DND-41 (cell line): ENCODE results near the gene SHPK.
"Not testable (repeated sequence)": the region's sequence is repeated elsewhere in the genome, so short reads cannot be mapped to it uniquely, and the experiment has no call there.

Source experiments
- ATAC-seq: fragments of 200-7000 bp; cut with Tn5 transposase; 3 replicates; pipeline ENCODE4 v1.9.1; 2021; ENCODE audit warnings: low read depth; ENCODE audit not compliant: insufficient read depth
- DNase-seq: peaks from one replicate; pipeline ENCODE4 v3.0.0-alpha.2; 2020
- H2AFZ ChIP-seq: 2 replicates; pipeline ENCODE4 v1.6.0; 2012; ENCODE audit warnings: low read depth, low read length
- H3K27ac ChIP-seq: 2 replicates; pipeline ENCODE4 v1.5.1; 2012; ENCODE audit warnings: low read length, inconsistent platforms
- H3K27me3 ChIP-seq: fragments of 200-600 bp; sonication (generic); 2 replicates; pipeline ENCODE4 v1.6.0; 2012; ENCODE audit warnings: low read length, mild to moderate bottlenecking, inconsistent platforms; ENCODE audit not compliant: insufficient read depth, poor library complexity
- H3K36me3 ChIP-seq: 2 replicates; pipeline ENCODE4 v1.5.1; 2012; ENCODE audit warnings: low read length, inconsistent platforms; ENCODE audit not compliant: insufficient read depth
- H3K4me1 ChIP-seq: 2 replicates; pipeline ENCODE4 v1.5.1; 2012; ENCODE audit warnings: mild to moderate bottlenecking, low read length; ENCODE audit not compliant: insufficient read depth
- H3K4me2 ChIP-seq: 2 replicates; pipeline ENCODE4 v1.6.0; 2012; ENCODE audit warnings: mild to moderate bottlenecking, moderate library complexity, low read length, inconsistent platforms; ENCODE audit not compliant: insufficient read depth
- H3K4me3 ChIP-seq, 2 experiments: fragments of 200-600 bp in 1 of 2; shearing (Covaris generic) in 1 of 2; 2 replicates each; pipeline ENCODE4 v1.5.1; 2012 to 2016; ENCODE audit warnings: inconsistent platforms in 2 of 2, low read length in 2 of 2, mild to moderate bottlenecking in 2 of 2, low read depth in 1 of 2, moderate library complexity in 1 of 2
- H3K79me2 ChIP-seq: 2 replicates; pipeline ENCODE4 v1.6.0; 2012; ENCODE audit warnings: low read length, inconsistent platforms; ENCODE audit not compliant: insufficient read depth
- H3K9ac ChIP-seq: 2 replicates; pipeline ENCODE4 v1.6.0; 2012; ENCODE audit warnings: low read depth, mild to moderate bottlenecking, inconsistent platforms, low read length, moderate library complexity
- H3K9me3 ChIP-seq: 2 replicates; pipeline ENCODE4 v1.5.1; 2012; ENCODE audit warnings: low read length, moderate library complexity, mild to moderate bottlenecking, inconsistent platforms; ENCODE audit not compliant: insufficient read depth, severe bottlenecking
- H4K20me1 ChIP-seq: 2 replicates; pipeline ENCODE4 v1.6.0; 2012; ENCODE audit warnings: low read length; ENCODE audit not compliant: insufficient read depth
- CTCF ChIP-seq: IDR thresholded peaks from 2 replicates; pipeline ENCODE4 v1.5.1; 2012; ENCODE audit warnings: borderline replicate concordance, low read length, moderate library complexity, mild to moderate bottlenecking; ENCODE audit not compliant: poor library complexity, severe bottlenecking; ENCODE audit errors: extremely low read depth
- EZH2 ChIP-seq: IDR thresholded peaks from 3 replicates; pipeline ENCODE4 v1.6.1; 2012; ENCODE audit warnings: borderline replicate concordance, low read depth, mild to moderate bottlenecking, moderate library complexity, low read length, inconsistent platforms; ENCODE audit not compliant: severe bottlenecking

SHPK gene

GRCh38 chr17:3583456-3583855 lies 52.6 kb downstream of the SHPK start:
- no peak for DNase-seq
- Histone ChIP-seq H3K4me3 (no peak overlapping the region), H3K79me2 (no peaks in the 10 kb centered on the region), H3K27me3 (no peaks in the 10 kb centered on the region), H3K4me2 (no peak overlapping the region), H3K36me3 (0 out of 2 replicates have a peak, but pooled peaks cover 14% of the 10 kb centered on the region), H3K27ac (no peak overlapping the region), H3K9me3 (no peaks in the 10 kb centered on the region), H2AFZ (no peak overlapping the region), H3K4me1 (no peaks in the 10 kb centered on the region), H3K9ac (no peak overlapping the region), H4K20me1 (no peaks in the 10 kb centered on the region)
- TF ChIP-seq CTCF, result no peak
- TF ChIP-seq EZH2, result no peak
- ATAC-seq, result no peak

- Histone ChIP-seq H3K27me3 (no peaks in the 10 kb centered on the region), H4K20me1 (no peaks in the 10 kb centered on the region), H3K4me3 (no peak overlapping the region), H2AFZ (no peak overlapping the region), H3K27ac (no peak overlapping the region), H3K4me1 (no peaks in the 10 kb centered on the region), H3K36me3 (0 out of 2 replicates have a peak, but pooled peaks cover 12% of the 10 kb centered on the region), H3K9ac (no peak overlapping the region), H3K4me2 (no peak overlapping the region), H3K79me2 (no peaks in the 10 kb centered on the region), H3K9me3 (no peaks in the 10 kb centered on the region)
- no peak for TF ChIP-seq EZH2
- no peak for TF ChIP-seq CTCF
- DNase-seq, result no peak
- no peak for ATAC-seq
Measured at GRCh38 chr17:3582915-3583314, 53.1 kb downstream of the SHPK start.

GRCh38 chr17:3578667-3579066 lies 57.4 kb downstream of the SHPK start:
- not testable (repeated sequence) for H4K20me1 ChIP-seq, H3K79me2 ChIP-seq, H3K9me3 ChIP-seq, H3K4me1 ChIP-seq, H3K4me3 ChIP-seq, H3K36me3 ChIP-seq, H3K27me3 ChIP-seq, H3K4me2 ChIP-seq, H3K27ac ChIP-seq, ATAC-seq, DNase-seq, H2AFZ ChIP-seq, H3K9ac ChIP-seq

GRCh38 chr17:3576970-3577369 lies 59.1 kb downstream of the SHPK start:
- TF ChIP-seq CTCF, result no peak
- no peak for TF ChIP-seq EZH2
- H3K9ac ChIP-seq, result no peak overlapping the region
- no peaks in the 10 kb centered on the region for H3K27me3 ChIP-seq
- H3K9me3 ChIP-seq, result no peaks in the 10 kb centered on the region
- ATAC-seq (no peak), DNase-seq (no peak)
- H3K4me1 ChIP-seq, result no peaks in the 10 kb centered on the region
- H4K20me1 ChIP-seq, result no peaks in the 10 kb centered on the region
- no peak overlapping the region for H3K27ac ChIP-seq
- no peak overlapping the region for H3K4me3 ChIP-seq
- H3K79me2 ChIP-seq, result no peaks in the 10 kb centered on the region
- H3K4me2 ChIP-seq, result no peak overlapping the region
- no peak overlapping the region for H2AFZ ChIP-seq
- 0 out of 2 replicates have a peak, but pooled peaks cover 6% of the 10 kb centered on the region for H3K36me3 ChIP-seq
